Measurements from ENCODE around the gene PRELID3B.

Gene PRELID3B

DNA sequence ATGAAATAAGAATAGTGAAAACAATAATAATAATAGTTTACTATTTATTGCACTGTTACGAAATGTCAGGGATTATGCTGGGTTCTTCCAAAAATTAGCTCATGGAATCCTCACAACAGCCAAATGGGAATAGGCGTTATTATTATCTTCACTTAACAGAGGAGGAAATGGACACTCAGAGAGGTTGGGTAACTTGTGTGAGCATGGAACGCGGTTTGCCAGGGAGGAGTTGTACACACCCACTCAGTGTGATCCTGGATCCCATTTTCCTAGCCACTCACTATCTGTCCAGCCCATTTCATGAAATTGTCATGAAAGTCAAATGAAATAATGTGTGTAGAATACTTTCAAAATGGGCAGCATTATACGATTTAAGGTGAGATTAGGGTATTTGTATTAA, 56.9 kb downstream of the PRELID3B start:
- Histone ChIP-seq H3K27ac (peak overlapping the region in 1 of 21 experiments; percentile 12), H3K4me3 (no peak overlapping the region)

DNA sequence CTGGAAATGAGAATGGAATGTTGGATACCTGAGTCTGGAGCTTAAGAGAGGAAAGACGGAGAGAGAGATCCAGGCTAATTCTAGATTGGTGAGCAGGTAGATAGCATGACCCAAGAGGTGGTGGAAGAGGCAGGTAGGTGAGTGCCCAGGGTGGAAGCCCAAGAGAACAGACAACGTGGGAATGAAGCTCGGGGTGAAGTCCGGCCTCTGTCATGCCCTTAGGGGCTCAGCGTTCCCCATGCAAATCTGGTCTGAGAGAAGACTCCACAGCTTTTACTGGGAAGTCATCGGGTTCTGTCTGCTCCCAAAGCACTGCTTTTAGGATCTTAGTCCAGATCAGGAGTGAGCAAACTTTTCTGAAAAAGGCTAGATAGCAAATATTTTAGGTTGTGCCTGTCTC, 57.9 kb downstream of the PRELID3B start:
- Histone ChIP-seq H3K27ac (peak overlapping the region in 1 of 21 experiments; percentile 54), H3K4me3 (no peak overlapping the region)

Data from skin epidermis (tissue), 12 donors.